GM12878 (cell line): Measurements from ENCODE around the gene TPD52L2.

Source experiments
- CBX5 ChIP-seq: sonication (generic); IDR thresholded peaks from 2 replicates; pipeline ENCODE4 v1.6.1; 2016; ENCODE audit warnings: low read depth, moderate library complexity, mild to moderate bottlenecking, inconsistent platforms
- CHD1 ChIP-seq: IDR thresholded peaks from 2 replicates; pipeline ENCODE4 v1.6.1; 2012; ENCODE audit warnings: low read depth, low read length, improper control_type of control experiment
- CTCF ChIP-seq, 3 experiments: IDR thresholded peaks in 2 of 3; conservative IDR thresholded peaks in 1 of 3; 2 replicates each; pipeline ENCODE4 v1.5.1; 2011; ENCODE audit warnings: low read depth in 3 of 3, low read length in 3 of 3, mild to moderate bottlenecking in 3 of 3, control low read depth in 2 of 3, moderate library complexity in 2 of 3, inconsistent platforms in 1 of 3, mixed read lengths in 1 of 3; ENCODE audit not compliant: control insufficient read depth in 2 of 3, insufficient read depth in 1 of 3; ENCODE audit errors: extremely low read depth in 1 of 3
- FOS ChIP-seq: IDR thresholded peaks from 3 replicates; pipeline ENCODE4 v1.6.1; 2011; ENCODE audit warnings: borderline replicate concordance; ENCODE audit not compliant: insufficient read length; ENCODE audit errors: extremely low read depth
- FOXK2 ChIP-seq: fragments of 450-650 bp; IDR thresholded peaks from 2 replicates; pipeline ENCODE4 v1.6.1; 2017; ENCODE audit warnings: mild to moderate bottlenecking, moderate library complexity
- KDM1A ChIP-seq: fragments of 200-600 bp; sonication (generic); IDR thresholded peaks from 2 replicates; pipeline ENCODE4 v1.6.1; 2016; ENCODE audit warnings: borderline replicate concordance
- RAD21 ChIP-seq: IDR thresholded peaks from 2 replicates; pipeline ENCODE4 v1.6.1; 2011; ENCODE audit warnings: mild to moderate bottlenecking, low read depth, low read length, moderate library complexity; ENCODE audit not compliant: insufficient read depth
- SKIL ChIP-seq: fragments of 450-650 bp; IDR thresholded peaks from 2 replicates; pipeline ENCODE4 v1.6.1; 2017; ENCODE audit warnings: mild to moderate bottlenecking, low read depth, inconsistent platforms; ENCODE audit not compliant: poor library complexity, severe bottlenecking
- SMC3 ChIP-seq: IDR thresholded peaks from 2 replicates; pipeline ENCODE4 v1.6.1; 2011; ENCODE audit warnings: low read length, improper control_type of control experiment, borderline replicate concordance
- SPI1 ChIP-seq: IDR thresholded peaks from 2 replicates; pipeline ENCODE4 v1.6.1; 2011; ENCODE audit warnings: low read depth, mild to moderate bottlenecking, low read length, moderate library complexity, borderline replicate concordance; ENCODE audit not compliant: insufficient read depth
- TAF1 ChIP-seq: IDR thresholded peaks from 2 replicates; pipeline ENCODE4 v1.6.1; 2011; ENCODE audit warnings: mild to moderate bottlenecking, low read depth, low read length, borderline replicate concordance
- TCF7 ChIP-seq: IDR thresholded peaks from 2 replicates; pipeline ENCODE4 v1.6.1; 2014; ENCODE audit warnings: antibody characterized with exemption, borderline replicate concordance
- ZBTB40 ChIP-seq: fragments of 450-650 bp; IDR thresholded peaks from 2 replicates; pipeline ENCODE4 v1.6.1; 2016; ENCODE audit warnings: mild to moderate bottlenecking, moderate library complexity, borderline replicate concordance
- ZNF274 ChIP-seq: IDR thresholded peaks from one replicate; pipeline ENCODE4 v1.8.0; 2011; ENCODE audit not compliant: insufficient read length, insufficient read depth

- TF ChIP-seq TCF7: peak; percentile 88
- TF ChIP-seq CTCF (IDR thresholded peaks at IDR 0.05 in 2 of 3, conservative IDR thresholded peaks at IDR 0.05 in 1 of 3; ENCODE audit: control insufficient read depth in 2 of 3, extremely low read depth in 1 of 3, insufficient read depth in 1 of 3, low read depth in 3 of 3, low read length in 3 of 3): no peak
- TF ChIP-seq KDM1A: no peak
- no peak for TF ChIP-seq CHD1
- TF ChIP-seq RAD21: no peak
- no peak for TF ChIP-seq ZBTB40
- TF ChIP-seq CBX5: no peak
- no peak for TF ChIP-seq FOXK2
- TF ChIP-seq FOS: no peak
- no peak for TF ChIP-seq ZNF274
- no peak for TF ChIP-seq TAF1
- no peak for TF ChIP-seq SMC3
- TF ChIP-seq SPI1: no peak
- no peak for TF ChIP-seq SKIL
Observed at GRCh38 chr20:63854069-63854765, 10.9 kb upstream of the TPD52L2 start.
